ENCODE results near the gene PACRG. TPM values are rescaled to one million over a fixed set of nuclear protein-coding genes. Genes with fewer than 3 reads are reported as not detected.

Gene PACRG
- polyA plus RNA-seq, 1 donor = 1.5 TPM

DNA sequence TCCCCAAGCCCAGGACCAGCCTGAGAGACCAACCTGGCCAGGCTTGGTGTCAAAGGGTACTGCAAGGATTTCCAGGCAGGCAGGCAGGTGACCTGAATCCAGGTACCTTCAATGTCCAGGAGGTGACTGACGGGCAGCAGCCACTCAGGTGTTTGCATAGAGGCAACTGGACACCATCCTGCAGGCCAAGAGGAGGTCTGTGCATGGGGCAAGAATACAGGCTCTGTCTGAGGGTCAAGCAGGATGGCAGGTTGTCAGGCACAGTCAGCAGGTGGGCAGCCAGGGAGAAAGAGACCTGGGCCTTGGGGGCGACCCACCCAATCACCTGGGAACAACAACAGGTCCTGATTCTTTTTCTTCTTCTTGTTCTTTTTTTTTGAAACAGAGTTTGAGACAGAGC lies 527.5 kb downstream of the PACRG start:
- Histone ChIP-seq H3K36me3 (ENCODE audit: control insufficient read depth, insufficient read depth, low read length) (no peaks in the 10 kb centered on the region), H3K4me1 (ENCODE audit: control insufficient read depth, insufficient read depth, low read length) (no peaks in the 10 kb centered on the region), H3K4me3 (ENCODE audit: low read length) (no peak overlapping the region), H3K27me3 (ENCODE audit: control insufficient read depth, insufficient read depth, low read length) (no peaks in the 10 kb centered on the region), H3K9me3 (ENCODE audit: control insufficient read depth, low read depth, low read length) (no peaks in the 10 kb centered on the region), H3K27ac (ENCODE audit: low read length) (no peak overlapping the region)
- WGBS (ENCODE audit: insufficient coverage, low lambda C conversion rate) = no CpG with 5 or more reads among the region's 2 CpGs
- DNase-seq = no peak

GRCh38 chr6:163259689-163260088 lies 531.9 kb downstream of the PACRG start:
- Histone ChIP-seq H3K4me1 (ENCODE audit: control insufficient read depth, insufficient read depth, low read length) (no peaks in the 10 kb centered on the region), H3K4me3 (ENCODE audit: low read length) (no peak overlapping the region), H3K27me3 (ENCODE audit: control insufficient read depth, insufficient read depth, low read length) (no peaks in the 10 kb centered on the region), H3K36me3 (ENCODE audit: control insufficient read depth, insufficient read depth, low read length) (no peaks in the 10 kb centered on the region), H3K9me3 (ENCODE audit: control insufficient read depth, low read depth, low read length) (no peaks in the 10 kb centered on the region), H3K27ac (ENCODE audit: low read length) (no peak overlapping the region)
- no peak for DNase-seq
- whole genome bisulfite sequencing (ENCODE audit: insufficient coverage, low lambda C conversion rate) = no CpG with 5 or more reads among the region's 8 CpGs

DNA sequence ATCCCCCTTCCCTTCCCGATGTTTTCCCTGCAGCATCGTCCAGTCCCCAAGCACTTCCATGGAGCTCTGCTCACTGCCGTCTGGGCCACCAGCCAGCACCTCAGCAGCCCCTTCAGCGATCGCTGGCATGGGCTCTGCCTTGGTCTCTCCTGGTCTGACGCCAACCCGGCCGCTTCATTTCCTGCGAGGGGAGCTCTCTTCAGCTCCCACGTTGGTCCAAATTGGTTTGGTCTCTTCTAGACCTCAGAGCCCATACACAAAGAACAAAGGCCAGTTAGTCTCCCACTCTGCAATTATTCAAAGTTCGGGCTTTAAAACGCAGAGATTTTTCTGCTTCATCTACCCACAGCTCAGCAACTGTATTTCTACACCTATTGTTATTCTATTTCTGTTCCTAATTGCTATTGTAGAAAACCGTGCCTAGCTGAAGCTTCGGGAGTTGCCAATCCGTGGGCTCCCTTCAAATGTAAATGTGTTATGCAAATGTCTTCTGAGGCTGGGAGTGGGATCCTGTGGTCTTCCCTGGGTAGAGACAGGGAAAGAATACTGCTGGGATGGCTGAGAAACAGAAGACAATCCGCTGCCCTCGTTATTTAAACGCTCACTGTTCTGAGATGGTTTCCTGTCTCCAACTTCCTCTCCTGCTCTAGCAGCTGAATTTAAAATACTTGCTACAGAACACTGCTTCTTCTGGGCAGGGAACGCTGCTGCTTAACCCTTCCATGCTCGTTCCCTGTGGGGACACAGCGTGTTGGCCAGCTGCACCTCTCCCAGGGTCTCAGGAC lies 532.5 kb downstream of the PACRG start:
- WGBS (ENCODE audit: insufficient coverage, low lambda C conversion rate) = no CpG with 5 or more reads among the region's 21 CpGs
- no peak overlapping the region for H3K4me3 ChIP-seq (ENCODE audit: low read length)
- peak; percentile 12 to 24 for DNase-seq

DNA sequence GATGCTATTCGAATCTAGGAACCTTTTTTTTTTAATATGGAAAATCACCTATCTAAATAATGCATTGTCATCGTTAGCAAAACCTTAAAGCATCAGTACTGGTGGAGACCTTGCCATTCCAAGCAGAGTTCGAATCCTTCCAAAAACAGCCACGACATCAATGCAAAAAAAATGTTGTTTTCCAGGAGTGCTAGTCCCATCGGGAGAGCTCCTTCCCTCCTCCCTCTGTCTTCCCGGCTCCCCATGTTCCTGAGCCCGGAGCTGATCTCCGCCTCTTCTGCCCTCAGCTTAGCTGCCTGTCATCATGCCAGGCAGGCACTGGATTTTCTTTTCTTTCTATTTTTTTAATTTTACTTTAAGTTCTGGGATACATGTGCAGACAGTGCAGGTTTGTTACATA lies 533.1 kb downstream of the PACRG start:
- 20% methylated on average over 1 of the region's 8 CpGs for WGBS (ENCODE audit: insufficient coverage, low lambda C conversion rate)
- Histone ChIP-seq H3K27ac (ENCODE audit: low read length) (no peak overlapping the region), H3K4me1 (ENCODE audit: control insufficient read depth, insufficient read depth, low read length) (no peaks in the 10 kb centered on the region), H3K4me3 (ENCODE audit: low read length) (no peak overlapping the region), H3K9me3 (ENCODE audit: control insufficient read depth, low read depth, low read length) (no peaks in the 10 kb centered on the region), H3K36me3 (ENCODE audit: control insufficient read depth, insufficient read depth, low read length) (no peaks in the 10 kb centered on the region), H3K27me3 (ENCODE audit: control insufficient read depth, insufficient read depth, low read length) (no peaks in the 10 kb centered on the region)
- DNase-seq = no peak

More for the DNA sequence above, 532.5 kb downstream of the PACRG start:
- Histone ChIP-seq H3K4me1 (ENCODE audit: control insufficient read depth, insufficient read depth, low read length) (no peaks in the 10 kb centered on the region), H3K27me3 (ENCODE audit: control insufficient read depth, insufficient read depth, low read length) (no peaks in the 10 kb centered on the region), H3K27ac (ENCODE audit: low read length) (no peak overlapping the region), H3K36me3 (ENCODE audit: control insufficient read depth, insufficient read depth, low read length) (no peaks in the 10 kb centered on the region), H3K9me3 (ENCODE audit: control insufficient read depth, low read depth, low read length) (no peaks in the 10 kb centered on the region)

DNA sequence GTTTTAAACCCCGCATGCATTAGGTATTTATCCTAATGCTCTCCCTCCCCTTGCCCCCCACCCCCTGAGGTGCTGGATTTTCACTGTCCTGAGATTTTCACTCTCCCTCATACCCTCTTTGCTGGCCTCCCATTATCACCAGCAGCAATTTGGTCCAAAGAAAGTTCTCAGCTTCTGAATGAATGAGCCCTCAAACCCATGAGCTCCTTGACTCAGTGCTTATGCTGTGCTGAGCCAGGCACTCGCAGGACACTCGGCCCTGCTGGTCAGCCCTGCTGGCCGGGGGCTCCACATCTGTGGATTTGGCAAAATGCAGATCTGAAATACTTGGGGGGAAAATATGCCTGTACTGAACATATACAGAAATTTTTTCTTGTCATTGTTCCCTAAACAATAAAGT lies 533.6 kb downstream of the PACRG start:
- no peaks in the 10 kb centered on the region for H3K9me3 ChIP-seq (ENCODE audit: control insufficient read depth, low read depth, low read length)
- H3K36me3 ChIP-seq (ENCODE audit: control insufficient read depth, insufficient read depth, low read length) = no peaks in the 10 kb centered on the region
- H3K4me3 ChIP-seq (ENCODE audit: low read length) = no peak overlapping the region
- H3K27me3 ChIP-seq (ENCODE audit: control insufficient read depth, insufficient read depth, low read length) = no peaks in the 10 kb centered on the region
- H3K27ac ChIP-seq (ENCODE audit: low read length) = no peak overlapping the region
- DNase-seq = no peak
- WGBS (ENCODE audit: insufficient coverage, low lambda C conversion rate) = no CpG with 5 or more reads among the region's 4 CpGs
- no peaks in the 10 kb centered on the region for H3K4me1 ChIP-seq (ENCODE audit: control insufficient read depth, insufficient read depth, low read length)

DNA sequence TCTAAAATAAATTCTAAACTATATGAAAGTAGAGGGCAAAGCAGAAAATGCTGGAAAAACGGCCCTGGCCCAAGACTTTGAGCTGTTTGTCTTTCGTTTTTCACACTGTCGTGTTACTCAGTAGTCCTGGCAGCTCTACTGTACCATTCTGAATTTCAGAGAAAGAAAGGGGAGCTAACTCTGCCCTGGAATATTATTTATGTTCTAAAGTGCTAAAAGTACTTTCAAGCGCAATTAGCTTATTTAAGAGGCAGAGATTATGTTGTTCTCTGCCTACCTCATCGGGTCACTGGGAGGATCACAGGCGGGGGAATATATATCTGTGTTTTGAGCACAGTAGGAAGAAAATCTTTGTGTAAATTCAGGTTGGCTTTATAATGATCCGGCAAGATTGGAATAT lies 534.3 kb downstream of the PACRG start:
- Histone ChIP-seq H3K4me1 (ENCODE audit: control insufficient read depth, insufficient read depth, low read length) (no peaks in the 10 kb centered on the region), H3K27me3 (ENCODE audit: control insufficient read depth, insufficient read depth, low read length) (no peaks in the 10 kb centered on the region), H3K27ac (ENCODE audit: low read length) (no peak overlapping the region), H3K36me3 (ENCODE audit: control insufficient read depth, insufficient read depth, low read length) (no peaks in the 10 kb centered on the region), H3K9me3 (ENCODE audit: control insufficient read depth, low read depth, low read length) (no peaks in the 10 kb centered on the region), H3K4me3 (ENCODE audit: low read length) (no peak overlapping the region)
- 67% methylated on average over 1 of the region's 7 CpGs for WGBS (ENCODE audit: insufficient coverage, low lambda C conversion rate)
- DNase-seq = no peak

DNA sequence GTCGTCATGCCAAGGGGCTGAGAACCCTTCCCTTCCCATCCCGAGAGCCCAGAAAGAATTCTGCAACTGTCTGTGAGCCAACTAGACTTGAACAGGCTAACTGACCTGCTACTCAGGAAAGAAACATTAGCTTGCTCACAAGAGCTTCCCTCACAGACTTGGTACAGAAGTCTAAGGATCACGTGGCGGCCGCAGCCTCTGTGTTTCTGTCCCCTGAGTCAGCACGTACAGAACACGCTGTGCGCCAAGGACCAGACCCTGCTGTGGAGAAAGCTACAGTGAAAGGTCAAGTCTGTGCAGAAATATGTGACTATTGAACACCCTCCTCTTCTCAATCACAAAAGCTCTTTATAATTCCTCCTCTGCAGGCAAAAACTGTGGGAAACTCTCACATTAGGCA lies 535.4 kb downstream of the PACRG start:
- Histone ChIP-seq H3K27ac (ENCODE audit: low read length) (no peak overlapping the region), H3K27me3 (ENCODE audit: control insufficient read depth, insufficient read depth, low read length) (no peaks in the 10 kb centered on the region), H3K4me3 (ENCODE audit: low read length) (no peak overlapping the region), H3K4me1 (ENCODE audit: control insufficient read depth, insufficient read depth, low read length) (no peaks in the 10 kb centered on the region), H3K36me3 (ENCODE audit: control insufficient read depth, insufficient read depth, low read length) (no peaks in the 10 kb centered on the region), H3K9me3 (ENCODE audit: control insufficient read depth, low read depth, low read length) (no peaks in the 10 kb centered on the region)
- no peak for DNase-seq
- no CpG with 5 or more reads among the region's 8 CpGs for WGBS (ENCODE audit: insufficient coverage, low lambda C conversion rate)

DNA sequence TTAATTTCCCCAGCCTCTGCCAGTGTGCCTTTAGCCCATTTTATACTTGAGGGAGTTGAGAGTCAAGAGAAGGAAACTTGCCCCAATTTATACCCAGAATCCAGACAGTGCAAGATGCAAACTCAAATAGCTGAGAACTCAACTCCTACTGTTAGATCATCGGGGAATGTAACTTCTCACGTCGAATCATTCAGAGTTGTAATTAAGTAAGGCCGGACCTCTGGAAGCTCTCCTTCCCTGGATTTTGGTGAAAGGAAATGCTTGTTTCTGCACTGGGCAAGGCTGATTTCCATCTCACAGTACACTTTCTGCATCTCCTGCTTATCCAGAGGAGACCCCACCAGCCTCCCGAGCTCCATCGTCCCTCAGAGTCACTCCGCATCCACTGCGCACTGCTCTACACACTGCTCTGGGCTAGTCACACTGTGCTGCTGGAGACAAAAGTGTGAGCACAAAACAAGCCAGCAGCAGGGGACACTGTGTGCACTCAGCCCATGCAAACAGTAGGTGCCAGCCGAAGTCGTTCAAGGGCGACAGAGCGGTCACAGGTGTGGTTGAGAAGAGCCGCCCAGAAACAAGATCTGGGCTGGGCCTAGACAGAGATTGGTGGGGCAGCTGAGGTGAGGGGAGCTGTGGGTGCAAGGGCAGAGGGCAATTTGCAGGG lies 536.4 kb downstream of the PACRG start:
- H3K36me3 ChIP-seq (ENCODE audit: control insufficient read depth, insufficient read depth, low read length) = no peaks in the 10 kb centered on the region
- H3K9me3 ChIP-seq (ENCODE audit: control insufficient read depth, low read depth, low read length) = no peaks in the 10 kb centered on the region
- DNase-seq = no peak
- no peaks in the 10 kb centered on the region for H3K27me3 ChIP-seq (ENCODE audit: control insufficient read depth, insufficient read depth, low read length)
- 83% methylated on average over 1 of the region's 13 CpGs for WGBS (ENCODE audit: insufficient coverage, low lambda C conversion rate)
- H3K4me1 ChIP-seq (ENCODE audit: control insufficient read depth, insufficient read depth, low read length) = no peaks in the 10 kb centered on the region
- no peak overlapping the region for H3K4me3 ChIP-seq (ENCODE audit: low read length)
- H3K27ac ChIP-seq (ENCODE audit: low read length) = no peak overlapping the region

DNA sequence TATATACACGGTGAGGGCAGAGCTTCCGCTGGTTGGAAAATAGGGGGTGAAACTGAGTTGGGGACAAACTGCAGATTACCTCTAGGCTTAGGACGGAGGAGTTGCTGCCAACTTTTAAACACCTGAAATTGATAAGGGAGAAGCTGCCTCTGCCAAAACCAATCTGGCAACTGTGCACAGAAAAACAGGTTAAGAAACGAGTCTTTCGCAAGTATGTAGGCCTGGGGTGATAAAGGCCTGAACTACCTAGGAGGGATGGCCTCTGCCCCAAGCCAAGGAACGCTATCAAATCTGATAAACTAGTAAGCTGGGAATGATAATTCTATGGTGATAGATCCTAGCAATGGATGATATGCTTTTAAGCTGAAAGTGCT lies 536.9 kb downstream of the PACRG start:
- WGBS (ENCODE audit: insufficient coverage, low lambda C conversion rate) = 60% methylated on average over 1 of the region's 6 CpGs
- H3K36me3 ChIP-seq (ENCODE audit: control insufficient read depth, insufficient read depth, low read length) = no peaks in the 10 kb centered on the region
- DNase-seq = no peak
- H3K27ac ChIP-seq (ENCODE audit: low read length) = no peak overlapping the region
- no peaks in the 10 kb centered on the region for H3K27me3 ChIP-seq (ENCODE audit: control insufficient read depth, insufficient read depth, low read length)
- no peaks in the 10 kb centered on the region for H3K4me1 ChIP-seq (ENCODE audit: control insufficient read depth, insufficient read depth, low read length)
- H3K9me3 ChIP-seq (ENCODE audit: control insufficient read depth, low read depth, low read length) = no peaks in the 10 kb centered on the region
- H3K4me3 ChIP-seq (ENCODE audit: low read length) = no peak overlapping the region

DNA sequence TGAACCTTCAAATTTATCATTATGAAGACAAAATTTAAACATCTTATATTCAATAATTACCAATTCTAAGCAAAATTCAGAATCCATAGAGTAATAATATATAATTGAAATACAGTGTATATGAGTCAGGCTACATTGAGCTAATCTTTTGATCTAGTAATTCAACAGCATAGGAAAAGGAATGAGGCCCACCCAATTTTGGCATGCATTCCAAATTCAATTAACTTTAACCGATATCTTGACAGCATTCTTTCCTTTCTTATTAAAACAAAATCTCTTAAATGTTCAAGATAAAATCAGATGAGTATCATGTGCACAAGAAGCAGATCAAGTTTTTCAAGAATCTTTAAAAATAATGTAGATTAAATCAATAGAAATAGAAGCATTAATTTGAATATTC lies 553.9 kb downstream of the PACRG start:
- Histone ChIP-seq H3K9me3 (ENCODE audit: control insufficient read depth, low read depth, low read length) (no peaks in the 10 kb centered on the region), H3K27me3 (ENCODE audit: control insufficient read depth, insufficient read depth, low read length) (no peaks in the 10 kb centered on the region), H3K4me3 (ENCODE audit: low read length) (no peak overlapping the region), H3K4me1 (ENCODE audit: control insufficient read depth, insufficient read depth, low read length) (no peaks in the 10 kb centered on the region), H3K36me3 (ENCODE audit: control insufficient read depth, insufficient read depth, low read length) (no peaks in the 10 kb centered on the region), H3K27ac (ENCODE audit: low read length) (no peak overlapping the region)
- DNase-seq = no peak
- WGBS (ENCODE audit: insufficient coverage, low lambda C conversion rate) = 100% methylated on average over 1 of the region's 1 CpG

- H3K4me3 ChIP-seq (ENCODE audit: low read length) = no peak overlapping the region
- H3K4me1 ChIP-seq (ENCODE audit: control insufficient read depth, insufficient read depth, low read length) = no peaks in the 10 kb centered on the region
- no peaks in the 10 kb centered on the region for H3K36me3 ChIP-seq (ENCODE audit: control insufficient read depth, insufficient read depth, low read length)
- no peak for DNase-seq
- H3K9me3 ChIP-seq (ENCODE audit: control insufficient read depth, low read depth, low read length) = no peaks in the 10 kb centered on the region
- no peaks in the 10 kb centered on the region for H3K27me3 ChIP-seq (ENCODE audit: control insufficient read depth, insufficient read depth, low read length)
- no peak overlapping the region for H3K27ac ChIP-seq (ENCODE audit: low read length)
Measured at GRCh38 chr6:163282672-163283071, 554.9 kb downstream of the PACRG start.
